Epithelial cell of alveolus of lung (primary cell): ENCODE results near the gene FRMD7. TPM values are rescaled to one million over a fixed set of nuclear protein-coding genes. Genes with fewer than 3 reads are reported as not detected.

Experiments
- total RNA-seq: library from RNA; depleted of rRNA; stranded (reverse); fragments of >200 nt; gene quantifications from 2 replicates; pipeline ENCODE4 v1.2.1, GENCODE V29; 2015

Gene FRMD7
- total RNA-seq = not detected in 2 replicates

GRCh38 chrX:132127743-132128142, at the start of gene FRMD7:
FRMD7 (minus strand) TSS chrX:132128020; CDS start chrX:132127844, 176 bp downstream.

Other genes with a start within 250 kb of the FRMD7 start
- gene STK26, start 104.7 kb downstream of the FRMD7 start, total RNA-seq = 6.6 and 10.9 TPM in 2 replicates
- 11.7 and 22.8 TPM in 2 replicates for gene RAP2C, start 91.4 kb upstream of the FRMD7 start, total RNA-seq